Liver (tissue), 9 donors: ENCODE results near the gene DIPK1A. TPM values are rescaled to one million over a fixed set of nuclear protein-coding genes. Genes with fewer than 3 reads are reported as not detected.
A peak's percentile ranks its signal among the peaks of the same experiment; 100 is the strongest.

Experiments
- DNase-seq: peaks from one replicate; pipeline ENCODE4 v3.0.0-alpha.2; 2017; ENCODE audit warnings: low spot score
- H3K27ac ChIP-seq, 2 donors: one replicate each; pipeline ENCODE4 v1.7.0; 2013; ENCODE audit warnings: inconsistent platforms in 2 of 2, low read length in 2 of 2, control low read depth in 1 of 2, low read depth in 1 of 2, mild to moderate bottlenecking in 1 of 2
- H3K27me3 ChIP-seq, 4 donors: one replicate each; pipeline versions ENCODE4 v1.6.1 to v1.7.0; 2013; ENCODE audit warnings: low read length in 3 of 4, inconsistent platforms in 1 of 4, mild to moderate bottlenecking in 1 of 4, moderate library complexity in 1 of 4; ENCODE audit not compliant: control insufficient read depth in 4 of 4, insufficient read depth in 4 of 4
- H3K36me3 ChIP-seq, 4 donors: one replicate each; pipeline versions ENCODE4 v1.6.1 to v1.7.0; 2013; ENCODE audit warnings: low read length in 3 of 4, mild to moderate bottlenecking in 3 of 4, low read depth in 1 of 4, moderate library complexity in 1 of 4; ENCODE audit not compliant: control insufficient read depth in 4 of 4, insufficient read depth in 3 of 4
- H3K4me1 ChIP-seq, 4 donors: one replicate each; pipeline versions ENCODE4 v1.6.1 to v1.7.0; 2013; ENCODE audit warnings: low read length in 3 of 4, mild to moderate bottlenecking in 3 of 4, moderate library complexity in 1 of 4; ENCODE audit not compliant: control insufficient read depth in 4 of 4, insufficient read depth in 4 of 4
- H3K4me3 ChIP-seq, 3 donors: one replicate each; pipeline versions ENCODE4 v1.6.1 to v1.7.0; 2013; ENCODE audit warnings: low read length in 3 of 3, control low read depth in 1 of 3, low read depth in 1 of 3, mild to moderate bottlenecking in 1 of 3
- H3K9ac ChIP-seq, 2 donors: one replicate each; pipeline ENCODE4 v1.7.0; 2013; ENCODE audit warnings: low read length in 2 of 2, mild to moderate bottlenecking in 2 of 2, moderate library complexity in 2 of 2, control low read depth in 1 of 2, low read depth in 1 of 2
- H3K9me3 ChIP-seq, 4 donors: one replicate each; pipeline versions ENCODE4 v1.6.1 to v1.7.0; 2013; ENCODE audit warnings: low read length in 3 of 4; ENCODE audit not compliant: control insufficient read depth in 4 of 4
- EGR1 ChIP-seq, 2 donors: IDR thresholded peaks; 2 replicates each; pipeline ENCODE4 v1.6.1; 2016 to 2018; ENCODE audit warnings: antibody characterized with exemption in 2 of 2, low read depth in 2 of 2
- FOXA1 ChIP-seq: IDR thresholded peaks from 2 replicates; pipeline ENCODE4 v1.6.1; 2016; ENCODE audit warnings: antibody characterized with exemption
- FOXA2 ChIP-seq: IDR thresholded peaks from 2 replicates; pipeline ENCODE4 v1.6.1; 2016; ENCODE audit warnings: antibody characterized with exemption
- GABPA ChIP-seq, 2 donors: IDR thresholded peaks in 1 of 2; conservative IDR thresholded peaks in 1 of 2; 2 replicates each; pipeline ENCODE4 v1.6.1; 2016; ENCODE audit warnings: antibody characterized with exemption in 2 of 2, mild to moderate bottlenecking in 1 of 2, moderate library complexity in 1 of 2
- HNF4A ChIP-seq, 2 donors: conservative IDR thresholded peaks; 2 replicates each; pipeline ENCODE4 v1.6.1; 2016; ENCODE audit warnings: antibody characterized with exemption in 2 of 2, mild to moderate bottlenecking in 2 of 2
- HNF4G ChIP-seq: IDR thresholded peaks from 2 replicates; pipeline ENCODE4 v1.6.1; 2016; ENCODE audit warnings: antibody characterized with exemption
- JUND ChIP-seq, 2 donors: IDR thresholded peaks; 2 replicates each; pipeline ENCODE4 v1.6.1; 2016; ENCODE audit warnings: antibody characterized with exemption in 2 of 2
- NR2F2 ChIP-seq: IDR thresholded peaks from 2 replicates; pipeline ENCODE4 v1.6.1; 2016; ENCODE audit warnings: antibody characterized with exemption
- REST ChIP-seq: IDR thresholded peaks from 2 replicates; pipeline ENCODE4 v1.6.1; 2016; ENCODE audit warnings: antibody characterized with exemption, mild to moderate bottlenecking
- RXRA ChIP-seq, 2 donors: IDR thresholded peaks; 2 replicates each; pipeline ENCODE4 v1.6.1; 2017 to 2018; ENCODE audit warnings: antibody characterized with exemption in 2 of 2, mild to moderate bottlenecking in 1 of 2
- SP1 ChIP-seq: IDR thresholded peaks from 2 replicates; pipeline ENCODE4 v1.6.1; 2018; ENCODE audit warnings: antibody characterized with exemption, mild to moderate bottlenecking
- TAF1 ChIP-seq: conservative IDR thresholded peaks from 2 replicates; pipeline ENCODE4 v1.6.1; 2016; ENCODE audit warnings: antibody characterized with exemption, mild to moderate bottlenecking
- YY1 ChIP-seq: IDR thresholded peaks from 2 replicates; pipeline ENCODE4 v1.6.1; 2016; ENCODE audit warnings: antibody characterized with exemption, mild to moderate bottlenecking
- ZBTB33 ChIP-seq: IDR thresholded peaks from 2 replicates; pipeline ENCODE4 v1.6.1; 2016; ENCODE audit warnings: antibody characterized with exemption
- WGBS: extraction: QIAGEN DNeasy Blood & Tissue Kit; methylation state at CpG from one replicate; pipeline ENCODE4 v1.1.7; 2013; 5-methylcytosine and 5-hydroxymethylcytosine counted together
- polyA plus RNA-seq, 2 donors: library from polyadenylated mRNA; stranded (reverse) in 1 of 2; unstranded in 1 of 2; fragments of 200-250 nt in 1 of 2; fragments of >200 nt in 1 of 2; fragmentation: Nextera tagmentation in 1 of 2; extraction: Ambion mirVana in 1 of 2; gene quantifications; one replicate each; pipeline versions ENCODE4 v1.2.1 to v1.2.3, GENCODE V29; 2013 to 2015
- total RNA-seq, 2 donors: library from RNA; depleted of rRNA; stranded (reverse); fragments of >200 nt; gene quantifications; one replicate each; pipeline ENCODE4 v1.2.3, GENCODE V29; 2014
- TF ChIP-seq, protein P1 (sequence below): IDR thresholded peaks from 2 replicates; pipeline ENCODE4 v1.6.1; 2016; ENCODE audit warnings: antibody characterized with exemption
- TF ChIP-seq, protein P2 (sequence below): IDR thresholded peaks from 2 replicates; pipeline ENCODE4 v1.6.1; 2016; ENCODE audit warnings: antibody characterized with exemption
- donor health status: healthy.
- donor health status: healthy.
- donor health status: healthy.
- donor health status: healthy.
- donor health status: healthy.

The DIPK1A gene
- total and polyA plus RNA-seq, 4 donors: 7.9 to 11.6 (median 10.2) TPM

- Histone ChIP-seq H3K9ac (no peak overlapping the region), H3K36me3 (no peaks in the 10 kb centered on the region), H3K4me1 (peaks cover 4 to 17% (median 11%) of the 10 kb centered on the region in 4 donors), H3K27ac (no peak overlapping the region), H3K27me3 (no peaks in the 10 kb centered on the region), H3K4me3 (no peak overlapping the region), H3K9me3 (no peaks in the 10 kb centered on the region)
- no peak for DNase-seq
- TF ChIP-seq, protein P1, sequence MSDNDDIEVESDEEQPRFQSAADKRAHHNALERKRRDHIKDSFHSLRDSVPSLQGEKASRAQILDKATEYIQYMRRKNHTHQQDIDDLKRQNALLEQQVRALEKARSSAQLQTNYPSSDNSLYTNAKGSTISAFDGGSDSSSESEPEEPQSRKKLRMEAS: no peak
- peak; percentile 75 to 88 for TF ChIP-seq RXRA (IDR thresholded peaks at IDR 0.05)
- WGBS: 75% methylated on average over 3 of the region's 3 CpGs
These were observed 48.0 kb downstream of the DIPK1A start for GRCh38 chr1:92913093-92913819.

DNA sequence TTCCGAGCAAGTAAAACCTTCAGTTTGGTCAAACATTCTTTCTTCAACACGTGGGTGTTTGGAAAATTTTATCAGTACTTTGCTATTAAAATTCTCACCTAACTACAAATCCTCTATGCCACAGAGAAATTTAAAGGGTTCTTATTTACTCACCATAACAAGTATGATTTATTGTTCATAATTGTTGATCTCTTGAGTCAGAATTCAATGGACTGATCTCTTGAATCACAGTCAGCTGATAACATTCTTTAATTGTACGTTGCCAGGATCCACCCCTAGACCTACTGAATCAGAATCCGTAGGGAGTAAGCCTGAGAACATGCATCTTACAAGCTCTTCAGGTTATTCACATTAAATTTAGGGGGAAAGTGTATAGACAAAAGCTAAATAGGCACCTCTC is 51.2 kb downstream of the DIPK1A start:
- no peak for DNase-seq
- Histone ChIP-seq H3K4me1 (peaks cover 4 to 14% (median 10%) of the 10 kb centered on the region in 4 donors), H3K9ac (no peak overlapping the region), H3K27me3 (no peaks in the 10 kb centered on the region), H3K9me3 (no peaks in the 10 kb centered on the region), H3K27ac (no peak overlapping the region), H3K4me3 (no peak overlapping the region), H3K36me3 (no peaks in the 10 kb centered on the region)
- TF ChIP-seq HNF4A (conservative IDR thresholded peaks at IDR 0.05) (no peak), TAF1 (no peak), GABPA (IDR thresholded peaks at IDR 0.05 in 1 of 2, conservative IDR thresholded peaks at IDR 0.05 in 1 of 2) (no peak), NR2F2 (no peak), HNF4G (no peak), SP1 (no peak), ZBTB33 (no peak), FOXA1 (no peak), REST (no peak), YY1 (no peak), JUND (IDR thresholded peaks at IDR 0.05) (no peak), EGR1 (IDR thresholded peaks at IDR 0.05; ENCODE audit: low read depth in 2 of 2) (no peak), FOXA2 (no peak)
- TF ChIP-seq, protein P1: no peak
- TF ChIP-seq, protein P2, sequence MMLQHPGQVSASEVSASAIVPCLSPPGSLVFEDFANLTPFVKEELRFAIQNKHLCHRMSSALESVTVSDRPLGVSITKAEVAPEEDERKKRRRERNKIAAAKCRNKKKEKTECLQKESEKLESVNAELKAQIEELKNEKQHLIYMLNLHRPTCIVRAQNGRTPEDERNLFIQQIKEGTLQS: no peak
- 71% methylated on average over 4 of the region's 4 CpGs for WGBS
